ENCODE measurements around the gene RTBDN.

Gene RTBDN

DNA sequence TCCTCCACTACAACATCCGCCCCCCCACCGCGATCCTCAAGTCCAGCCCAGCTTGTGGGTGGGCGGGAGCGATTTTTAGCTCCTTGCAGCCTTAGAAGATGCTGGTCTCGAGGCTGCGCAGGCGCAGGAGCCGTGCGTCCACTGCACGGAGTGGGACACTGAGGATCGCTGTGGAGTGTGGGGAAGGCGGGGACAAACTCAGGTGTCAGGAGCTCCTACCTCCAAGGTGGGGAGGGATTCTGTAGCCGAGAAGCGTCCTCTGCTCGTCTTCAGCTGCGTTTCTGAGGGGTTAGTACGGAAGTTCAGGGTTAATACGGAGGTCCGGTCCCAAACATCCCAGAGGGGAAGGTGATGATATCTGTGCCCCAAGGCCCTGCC, at the start of gene RTBDN:
TSS of gene RTBDN (minus strand) at position 14 of the 378 bp plus-strand sequence. CDS start 4,600 bp downstream, outside the sequence.
- DNase-seq, result no peak

DNA sequence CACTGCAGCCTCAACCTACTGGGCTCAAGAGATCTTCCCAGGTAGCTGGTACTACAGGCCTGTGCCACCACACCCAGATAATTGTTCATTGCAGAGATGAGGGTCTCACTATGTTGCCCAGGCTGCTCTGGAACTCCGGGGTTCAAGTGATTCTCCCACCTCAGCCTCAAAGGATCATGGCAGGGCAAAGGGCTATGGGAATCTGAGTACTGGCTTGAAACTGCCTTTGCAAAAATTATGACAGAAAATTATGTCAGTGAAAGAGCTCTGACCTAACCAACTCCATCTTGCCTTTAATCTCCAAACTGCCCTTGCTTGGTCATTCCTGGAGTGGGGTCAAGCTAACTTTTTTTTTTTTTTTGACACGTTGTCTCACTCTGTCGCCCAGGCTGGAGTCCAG, 48.2 kb upstream of the RTBDN start:
- no peak for DNase-seq

DNA sequence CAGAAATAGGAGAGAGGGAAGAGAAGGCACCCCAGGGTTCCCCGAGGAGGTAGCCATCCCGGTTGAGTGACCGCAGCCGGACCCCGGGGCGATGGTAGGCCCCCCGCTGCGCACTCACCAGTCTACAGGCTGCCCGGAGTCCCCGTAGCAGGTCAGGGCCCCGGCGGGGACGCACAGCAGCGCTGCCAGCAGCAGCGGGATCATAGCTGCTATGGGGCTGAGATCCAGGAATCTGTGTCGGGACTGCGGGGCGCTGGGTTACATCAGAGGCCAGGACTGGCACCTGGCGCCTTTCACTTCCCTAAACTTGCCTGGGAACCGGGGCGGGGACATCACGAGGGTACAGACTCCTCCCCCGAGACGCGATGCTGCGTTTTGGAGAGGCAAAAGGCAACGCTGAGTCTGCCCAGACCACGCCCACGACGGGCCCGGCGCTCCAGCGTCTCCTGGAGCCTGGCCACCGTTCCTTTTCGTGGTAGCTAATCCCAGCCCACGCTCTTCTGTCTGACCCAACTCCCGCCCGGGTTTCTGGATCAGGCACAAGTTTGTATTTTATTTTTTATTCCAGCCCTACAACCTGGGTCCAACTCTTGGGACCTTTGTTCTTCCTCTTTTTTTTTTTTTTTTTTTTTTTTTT, 46.9 kb upstream of the RTBDN start, which contains the start of gene DNASE2:
TSS of gene DNASE2 (minus strand) at position 278 of the 637 bp plus-strand sequence. CDS start at position 204, 74 bp downstream.
- peak; percentile 92 for DNase-seq

DNA sequence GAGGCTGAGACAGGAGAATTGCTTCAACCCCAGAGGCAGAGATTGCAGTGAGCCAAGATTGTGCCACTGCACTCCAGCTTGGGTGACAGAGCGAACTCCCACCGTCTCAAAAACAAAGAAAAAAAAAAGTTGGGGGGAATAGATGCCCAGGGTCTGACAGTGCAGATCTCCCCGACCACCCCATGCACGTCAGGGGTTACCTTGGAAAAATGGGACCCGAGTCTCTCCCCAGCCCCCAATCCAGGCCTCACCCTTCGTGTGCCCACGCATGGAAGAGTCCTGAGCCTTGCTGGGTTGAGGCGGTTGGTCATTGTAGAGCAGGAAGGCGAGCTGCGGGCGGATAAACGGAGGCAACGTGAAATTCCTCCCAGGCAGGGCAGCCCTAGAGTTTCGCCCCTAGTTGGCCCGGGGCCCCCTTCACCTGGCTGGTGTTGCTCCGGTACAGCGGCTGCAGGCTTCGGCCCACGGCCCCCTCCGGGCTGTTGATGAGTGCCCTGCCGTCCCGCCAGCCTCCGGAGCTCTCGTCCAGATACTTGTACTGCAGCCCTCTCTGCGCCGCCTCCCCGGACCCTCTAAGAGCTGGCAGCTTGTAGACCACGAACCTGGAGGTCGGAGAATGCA, 46.3 kb upstream of the RTBDN start:
- DNase-seq, result no peak

DNA sequence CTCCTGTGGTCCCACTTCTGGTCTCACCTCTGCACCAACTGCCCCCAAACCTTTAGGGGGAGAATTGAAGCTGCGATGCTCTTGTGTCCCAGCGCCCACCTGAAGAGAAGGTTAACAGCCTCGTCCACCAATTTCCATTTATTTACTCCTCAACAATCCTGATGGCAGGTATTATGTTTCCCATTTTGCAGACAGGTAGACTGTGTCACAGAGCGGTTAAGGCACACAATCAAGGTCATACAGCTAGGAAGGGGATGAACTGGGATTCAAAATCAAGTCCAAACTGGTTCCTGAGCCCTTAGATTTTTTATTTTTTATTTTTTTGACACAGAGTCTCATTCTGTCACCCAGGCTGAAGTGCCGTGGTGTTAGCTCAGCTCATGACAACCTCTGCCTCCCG, 40.7 kb upstream of the RTBDN start:
- DNase-seq, result no peak

DNA sequence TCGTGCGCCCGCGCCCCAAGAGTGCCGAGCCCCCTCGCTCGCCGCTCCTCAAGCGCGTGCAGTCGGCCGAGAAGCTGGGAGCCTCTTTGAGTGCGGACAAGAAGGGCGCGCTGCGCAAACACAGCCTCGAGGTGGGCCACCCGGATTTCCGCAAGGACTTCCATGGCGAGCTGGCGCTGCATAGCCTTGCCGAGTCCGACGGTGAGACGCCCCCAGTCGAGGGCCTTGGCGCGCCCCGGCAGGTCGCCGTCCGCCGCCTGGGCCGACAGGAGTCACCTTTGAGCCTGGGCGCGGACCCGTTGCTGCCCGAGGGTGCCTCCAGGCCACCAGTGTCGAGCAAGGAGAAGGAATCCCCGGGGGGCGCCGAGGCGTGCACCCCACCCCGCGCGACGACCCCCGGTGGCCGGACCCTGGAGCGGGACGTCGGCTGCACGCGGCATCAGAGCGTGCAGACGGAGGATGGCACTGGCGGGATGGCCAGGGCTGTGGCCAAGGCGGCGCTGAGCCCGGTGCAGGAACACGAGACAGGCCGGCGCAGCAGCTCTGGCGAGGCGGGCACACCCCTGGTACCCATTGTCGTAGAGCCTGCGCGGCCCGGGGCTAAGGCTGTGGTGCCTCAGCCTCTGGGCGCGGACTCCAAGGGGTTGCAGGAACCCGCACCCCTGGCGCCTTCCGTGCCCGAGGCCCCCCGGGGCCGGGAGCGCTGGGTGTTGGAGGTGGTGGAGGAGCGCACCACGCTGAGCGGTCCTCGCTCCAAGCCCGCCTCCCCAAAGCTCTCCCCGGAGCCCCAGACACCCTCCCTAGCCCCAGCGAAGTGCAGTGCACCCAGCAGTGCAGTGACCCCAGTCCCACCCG, 39.7 kb upstream of the RTBDN start:
- no peak for DNase-seq

DNA sequence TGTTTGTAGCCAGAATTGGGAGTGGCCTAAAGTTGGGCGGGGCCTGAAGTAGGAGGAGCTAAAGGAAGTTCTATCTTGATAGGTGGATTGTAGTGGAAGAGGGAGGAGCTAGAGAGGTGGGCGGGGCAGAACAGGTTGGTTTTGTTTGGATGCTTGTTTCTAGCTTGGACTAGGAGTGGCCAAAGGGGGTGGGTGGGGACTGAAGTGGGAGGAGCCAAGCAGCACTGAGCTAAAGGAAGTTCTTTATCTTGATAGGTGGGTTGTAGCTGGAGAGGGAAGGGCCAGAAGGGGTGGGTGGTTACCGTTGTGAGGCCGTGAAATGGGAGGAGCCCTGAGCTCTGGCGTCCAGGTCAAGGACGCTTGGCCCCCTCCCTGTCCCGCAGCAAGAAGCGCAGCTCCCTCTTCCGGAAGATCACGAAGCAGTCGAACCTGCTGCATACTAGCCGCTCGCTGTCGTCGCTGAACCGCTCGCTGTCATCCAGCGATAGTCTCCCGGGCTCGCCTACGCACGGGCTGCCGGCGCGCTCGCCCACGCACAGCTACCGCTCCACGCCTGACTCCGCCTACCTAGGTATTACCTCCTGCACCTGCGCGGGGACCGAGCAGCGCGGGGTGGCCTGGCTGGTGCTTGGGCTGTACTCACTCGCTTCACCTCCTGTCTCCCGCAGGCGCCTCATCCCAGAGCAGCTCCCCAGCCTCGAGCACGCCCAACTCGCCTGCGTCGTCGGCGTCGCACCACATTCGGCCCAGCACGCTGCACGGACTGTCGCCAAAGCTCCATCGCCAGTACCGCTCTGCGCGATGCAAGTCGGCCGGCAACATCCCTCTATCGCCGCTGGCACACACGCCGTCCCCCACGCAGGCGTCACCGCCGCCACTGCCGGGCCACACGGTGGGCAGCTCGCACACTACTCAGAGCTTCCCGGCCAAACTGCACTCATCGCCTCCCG, 38.8 kb upstream of the RTBDN start:
- DNase-seq, result peak; percentile 72

DNA sequence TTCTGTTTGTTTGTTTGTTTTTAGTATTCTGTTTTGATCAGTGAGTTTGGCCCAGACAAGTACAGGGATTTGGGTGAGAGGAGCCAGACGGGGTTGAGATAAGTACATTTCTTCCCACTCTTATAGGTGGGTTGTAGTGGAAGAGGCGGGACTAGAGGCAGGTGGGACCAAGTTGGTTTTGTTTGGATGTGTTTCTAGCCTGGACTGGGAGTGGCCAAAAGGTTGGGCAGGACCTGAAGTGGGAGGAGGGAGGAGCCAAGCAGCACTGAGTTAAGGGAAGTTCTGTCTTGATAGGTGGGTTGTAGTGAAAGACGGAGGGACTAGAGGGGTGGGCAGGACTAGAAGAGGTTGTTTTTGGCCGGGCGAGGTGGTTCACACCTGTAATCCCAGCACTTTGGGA, 37.9 kb upstream of the RTBDN start:
- no peak for DNase-seq

DNA sequence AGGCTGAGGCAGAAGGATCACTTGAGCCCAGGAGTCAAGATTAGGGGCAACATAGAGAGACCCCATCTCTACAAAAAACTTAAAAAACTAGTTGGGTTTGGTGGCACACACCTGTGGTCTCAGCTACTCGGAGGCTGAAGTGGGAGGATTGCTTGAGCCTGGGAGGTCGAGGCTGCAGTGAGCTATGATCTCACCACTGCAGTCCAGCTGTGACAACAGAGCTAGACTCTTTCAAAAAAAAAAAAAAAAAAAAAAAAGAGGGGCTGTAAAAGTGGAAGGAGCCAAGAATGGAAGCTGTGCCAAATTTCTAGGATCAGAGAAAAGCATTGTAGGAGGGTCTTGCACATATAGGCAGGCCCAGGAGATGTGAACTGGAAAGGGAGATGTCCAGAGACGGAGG, 37.3 kb upstream of the RTBDN start:
- DNase-seq, result no peak

DNA sequence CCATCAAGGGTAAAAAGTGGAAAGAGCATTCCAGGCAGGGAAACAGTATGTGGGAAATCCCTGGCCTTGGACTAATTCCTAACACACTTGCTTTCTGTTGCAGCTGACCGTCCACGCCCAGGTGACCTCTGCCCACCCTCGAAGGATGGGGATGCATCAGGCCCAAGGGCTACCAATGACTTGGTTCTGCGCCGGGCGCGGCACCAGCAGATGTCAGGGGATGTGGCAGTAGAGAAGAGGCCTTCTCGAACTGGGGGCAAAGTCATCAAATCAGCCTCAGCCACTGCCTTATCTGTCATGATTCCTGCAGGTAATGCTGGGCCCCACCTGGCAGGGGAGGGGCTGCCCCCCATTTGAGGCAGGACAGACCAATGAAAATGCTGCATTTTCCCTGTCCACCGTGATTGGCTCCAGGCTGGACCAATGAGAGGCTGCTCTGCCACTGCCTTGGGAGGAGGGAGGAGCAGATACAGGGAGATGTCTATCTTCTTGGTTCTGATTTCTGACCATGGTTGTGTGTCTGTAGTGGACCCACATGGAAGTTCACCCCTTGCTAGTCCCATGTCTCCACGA, 34.2 kb upstream of the RTBDN start:
- DNase-seq, result no peak

DNA sequence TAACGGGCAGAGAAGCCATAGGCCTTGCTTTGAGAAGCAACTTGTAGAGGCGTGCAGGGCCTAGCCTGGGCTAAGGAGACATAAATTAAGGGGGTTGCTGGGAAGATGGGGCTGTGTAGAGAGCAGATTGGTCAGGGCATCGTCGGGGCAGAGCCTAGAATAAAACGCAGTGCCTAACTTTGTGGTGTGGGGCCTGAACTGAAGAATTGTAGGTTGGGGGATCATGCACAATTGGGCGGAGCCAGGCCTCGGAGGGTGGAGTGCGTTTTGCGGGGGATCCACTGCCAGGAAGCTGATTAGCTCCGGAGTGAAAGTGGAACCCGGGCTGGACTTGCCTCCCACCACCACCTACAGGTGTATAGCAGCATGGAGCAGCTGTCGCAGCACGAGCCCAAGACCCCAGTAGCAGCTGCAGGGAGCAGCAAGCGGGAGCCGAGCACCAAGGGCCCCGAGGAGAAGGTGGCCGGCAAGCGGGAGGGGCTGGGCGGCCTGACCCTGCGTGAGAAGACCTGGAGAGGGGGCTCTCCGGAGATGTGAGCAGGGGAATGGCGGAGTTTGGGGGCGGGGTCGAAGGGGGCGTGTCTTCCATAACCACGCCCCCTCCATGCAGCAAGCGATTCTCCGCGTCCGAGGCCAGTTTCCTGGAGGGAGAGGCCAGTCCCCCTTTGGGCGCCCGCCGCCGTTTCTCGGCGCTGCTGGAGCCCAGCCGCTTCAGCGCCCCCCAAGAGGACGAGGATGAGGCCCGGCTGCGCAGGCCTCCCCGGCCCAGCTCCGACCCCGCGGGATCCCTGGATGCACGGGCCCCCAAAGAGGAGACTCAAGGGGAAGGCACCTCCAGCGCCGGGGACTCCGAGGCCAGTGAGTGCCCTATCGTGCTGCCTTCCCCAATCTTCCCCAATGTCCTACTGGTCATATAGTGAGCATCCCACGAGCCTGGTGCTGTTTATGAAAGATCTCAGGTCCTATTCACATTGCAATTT, 33.0 kb upstream of the RTBDN start:
- peak; percentile 73 for DNase-seq

DNA sequence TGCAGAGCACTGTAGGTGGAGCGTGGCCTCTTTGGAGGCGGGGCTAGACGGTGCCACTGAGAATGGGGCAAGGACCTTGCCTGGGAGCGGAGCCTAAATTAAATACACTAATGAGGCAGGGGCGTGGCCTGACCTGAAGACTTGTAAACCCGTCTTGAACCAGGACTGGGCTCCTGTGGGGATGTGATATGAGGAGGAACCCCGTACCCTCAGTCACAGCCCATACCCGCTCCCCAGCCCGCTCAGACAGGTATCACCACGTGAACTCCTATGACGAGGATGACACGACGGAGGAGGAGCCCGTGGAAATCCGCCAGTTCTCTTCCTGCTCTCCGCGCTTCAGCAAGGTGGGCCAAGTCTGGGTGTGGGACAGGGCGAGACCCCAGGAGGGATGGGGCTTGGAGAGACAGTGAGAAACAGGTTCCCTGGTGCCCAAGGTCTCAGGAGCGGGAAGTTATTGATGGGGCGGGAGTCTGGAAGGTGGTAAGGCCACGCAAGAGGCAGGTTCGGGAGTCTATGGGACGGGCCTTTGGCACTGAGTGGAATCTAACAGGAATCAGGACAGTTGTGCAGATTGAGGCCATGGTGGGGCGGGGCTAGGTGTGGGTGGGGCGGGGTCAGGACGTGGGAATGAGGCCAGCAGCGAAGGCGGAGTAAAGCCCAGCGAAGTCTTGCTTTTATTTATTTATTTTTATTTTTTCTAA, 32.2 kb upstream of the RTBDN start:
- DNase-seq, result no peak

DNA sequence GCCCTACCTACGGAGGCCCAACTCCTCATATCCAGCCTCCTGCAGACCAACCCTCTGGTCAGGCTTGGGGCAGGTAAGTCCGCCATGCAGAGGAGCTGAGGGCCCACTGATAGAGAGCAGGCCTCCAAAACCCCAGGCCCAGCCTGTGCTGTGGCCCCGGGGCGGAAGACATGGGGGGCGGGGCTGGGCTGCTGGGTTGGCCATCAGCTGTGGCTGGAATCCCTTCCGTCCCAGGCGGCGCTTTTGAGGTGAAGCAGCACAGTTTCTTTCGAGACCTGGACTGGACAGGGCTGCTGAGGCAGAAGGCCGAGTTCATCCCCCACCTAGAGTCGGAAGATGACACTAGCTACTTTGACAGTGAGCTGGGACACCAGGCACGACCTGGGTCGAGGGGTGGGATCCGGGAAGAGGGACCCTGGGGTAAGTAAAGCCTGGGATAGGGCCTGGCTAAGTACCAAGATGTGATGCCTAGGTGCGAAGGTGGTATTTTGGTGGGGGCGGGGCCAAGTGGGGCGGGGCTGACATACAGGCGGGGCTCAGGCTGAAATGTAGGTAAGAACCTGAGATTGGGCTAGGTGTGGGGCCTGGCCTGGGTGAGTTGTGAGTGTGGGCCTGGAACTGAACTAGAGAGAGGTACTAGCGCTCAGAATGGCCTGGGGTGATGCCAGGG, 31.5 kb upstream of the RTBDN start:
- no peak for DNase-seq

DNA sequence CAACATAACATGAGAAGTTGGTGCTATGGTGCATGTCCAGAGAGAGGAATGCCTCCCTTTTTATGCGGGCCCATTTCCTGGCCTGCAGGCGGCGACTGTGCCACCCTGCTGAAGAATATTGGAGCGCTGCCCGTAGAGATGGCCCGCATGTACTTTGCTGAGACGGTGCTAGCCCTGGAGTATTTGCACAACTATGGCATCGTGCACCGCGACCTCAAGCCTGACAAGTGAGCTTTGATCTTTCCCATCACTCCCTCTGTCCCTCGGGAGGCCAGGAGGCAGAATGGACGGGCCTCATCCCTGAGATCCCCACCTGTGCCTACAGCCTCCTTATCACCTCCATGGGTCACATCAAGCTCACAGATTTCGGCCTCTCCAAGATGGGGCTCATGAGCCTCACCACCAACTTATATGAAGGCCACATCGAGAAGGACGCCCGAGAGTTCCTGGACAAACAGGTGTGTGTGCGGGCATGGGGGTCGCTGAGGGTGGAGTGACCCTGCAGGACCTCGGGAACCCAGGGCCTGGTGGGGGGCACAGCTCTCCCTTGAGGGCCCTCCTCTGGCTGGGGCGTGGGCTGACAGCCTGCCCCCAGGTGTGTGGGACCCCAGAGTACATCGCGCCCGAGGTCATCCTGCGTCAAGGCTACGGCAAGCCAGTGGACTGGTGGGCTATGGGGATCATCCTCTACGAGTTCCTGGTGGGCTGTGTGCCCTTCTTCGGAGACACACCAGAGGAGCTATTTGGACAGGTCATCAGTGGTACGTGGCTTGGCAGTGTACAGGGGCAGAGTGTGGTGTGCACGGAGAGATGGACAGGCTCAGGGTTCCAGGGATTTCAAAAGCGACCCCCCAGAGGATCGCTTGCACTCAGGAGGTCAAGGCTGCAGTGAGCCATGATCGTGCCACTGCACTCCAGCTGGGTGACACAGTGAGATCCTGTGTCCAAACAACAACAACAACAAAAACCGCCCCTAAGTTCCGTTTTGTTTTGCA, 30.6 kb upstream of the RTBDN start:
- no peak for DNase-seq

DNA sequence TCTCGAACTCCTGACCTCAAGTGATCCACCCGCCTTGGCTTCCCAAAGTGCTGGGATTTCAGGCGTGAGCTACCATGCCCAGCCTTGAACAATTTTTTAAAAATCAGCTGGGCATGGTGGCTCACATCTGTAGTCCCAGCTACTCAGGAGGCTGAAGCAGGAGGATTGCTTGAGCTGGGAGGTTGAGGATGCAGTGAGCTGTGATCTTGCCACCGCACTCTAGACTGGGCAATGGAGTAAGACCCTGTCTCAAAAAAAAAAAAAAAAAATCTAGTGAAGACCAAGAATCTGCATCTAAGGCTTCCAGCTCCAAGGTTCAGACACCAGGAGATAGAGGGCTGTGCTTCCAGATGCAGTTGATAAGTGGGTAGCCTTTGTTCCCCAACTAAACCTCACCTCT, 29.8 kb upstream of the RTBDN start:
- DNase-seq, result no peak

DNA sequence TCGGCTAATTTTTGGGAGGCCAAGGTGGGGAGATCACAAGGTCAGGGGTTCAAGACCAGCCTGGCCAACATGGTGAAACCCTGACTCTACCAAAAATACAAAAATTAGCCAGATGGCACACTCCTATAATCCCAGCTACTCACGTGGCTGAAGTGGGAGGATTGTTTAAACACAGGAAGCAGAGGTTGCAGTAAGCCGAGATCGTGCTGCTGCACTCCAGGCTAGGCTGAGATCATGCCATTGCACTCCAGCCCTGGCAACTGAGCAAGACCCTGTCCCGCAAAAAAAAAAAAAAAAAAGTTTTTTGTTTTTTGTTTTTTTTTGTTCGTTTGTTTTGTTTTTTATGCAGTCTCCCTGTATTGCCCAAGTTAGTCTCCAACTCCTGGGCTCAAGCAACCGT, 25.2 kb upstream of the RTBDN start:
- no peak for DNase-seq

DNA sequence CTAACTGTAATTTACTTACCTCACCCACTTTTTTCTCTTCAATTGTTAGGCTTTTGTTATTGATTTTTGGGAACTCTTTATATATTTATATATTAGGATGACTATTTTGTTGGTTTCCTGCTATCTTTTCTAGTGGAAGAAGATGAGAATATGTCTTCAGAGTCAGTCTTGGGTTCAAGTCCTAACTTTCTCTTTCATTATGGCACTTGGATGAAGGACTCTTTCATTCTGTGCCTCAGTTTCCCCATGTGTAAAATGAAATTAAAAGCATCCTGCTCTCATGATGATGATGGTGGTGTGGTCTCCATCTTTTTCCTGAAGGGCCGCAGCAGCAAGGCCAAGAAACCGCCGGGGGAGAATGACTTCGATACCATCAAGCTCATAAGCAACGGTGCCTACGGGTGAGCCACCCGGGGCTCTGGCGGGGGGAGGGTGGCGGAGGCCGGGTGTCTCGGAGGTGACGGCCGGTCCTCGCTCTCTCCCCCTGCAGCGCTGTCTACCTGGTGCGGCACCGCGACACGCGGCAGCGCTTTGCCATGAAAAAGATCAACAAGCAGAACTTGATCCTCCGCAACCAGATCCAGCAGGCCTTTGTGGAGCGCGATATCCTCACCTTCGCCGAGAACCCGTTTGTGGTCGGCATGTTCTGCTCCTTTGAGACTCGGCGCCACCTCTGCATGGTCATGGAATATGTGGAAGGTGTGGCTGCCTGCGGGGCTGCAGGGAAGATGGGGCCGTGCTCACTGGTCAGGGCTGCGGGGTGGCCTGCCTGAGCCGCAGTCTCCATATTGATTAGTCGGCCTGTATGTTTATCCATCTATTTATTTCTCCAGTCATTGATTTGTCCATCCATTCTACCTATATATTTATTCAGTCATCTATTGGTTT, 23.9 kb upstream of the RTBDN start:
- DNase-seq, result no peak

DNA sequence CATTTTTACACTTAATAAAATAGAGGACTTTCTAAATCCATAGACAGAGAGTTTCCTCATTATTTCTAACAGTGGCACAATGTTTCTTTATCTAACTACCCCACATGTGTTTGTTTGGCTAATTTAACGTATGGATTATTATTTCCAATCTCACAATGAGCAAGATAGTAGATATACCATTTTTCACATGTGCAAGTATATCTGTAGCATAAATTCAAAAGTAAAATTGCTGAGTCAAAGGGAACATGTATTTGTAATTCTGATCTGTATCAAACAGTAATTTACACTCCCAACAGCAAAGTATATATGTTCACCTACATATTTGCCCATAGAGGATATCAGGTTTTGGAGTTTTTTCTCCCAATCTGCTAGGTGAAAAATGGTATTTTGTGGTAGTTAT, 22.3 kb upstream of the RTBDN start:
- DNase-seq, result no peak
